Tibial nerve (tissue), 4 donors: ENCODE data around the gene OR2A7. TPM values are rescaled to one million over a fixed set of nuclear protein-coding genes. Genes with fewer than 3 reads are reported as not detected.
"Not testable (repeated sequence)": the region's sequence is repeated elsewhere in the genome, so short reads cannot be mapped to it uniquely, and the experiment has no call there.

Experiments used
- DNase-seq, 2 donors: peaks; one replicate each; pipeline ENCODE4 v3.0.0-alpha.2; 2019; ENCODE audit warnings: low spot score in 2 of 2
- H3K27ac ChIP-seq, 4 donors: fragments of 200-600 bp; sonication (generic) in 3 of 4; one replicate each; pipeline ENCODE4 v1.5.1; 2017 to 2019; ENCODE audit warnings: mild to moderate bottlenecking in 1 of 4
- H3K27me3 ChIP-seq, 2 donors: fragments of 200-600 bp; sonication (generic) in 1 of 2; one replicate each; pipeline versions ENCODE4 v1.5.1 to v1.6.0; 2017 to 2019
- H3K36me3 ChIP-seq, 3 donors: fragments of 200-600 bp; sonication (generic); one replicate each; pipeline ENCODE4 v1.5.1; 2018 to 2019
- H3K4me1 ChIP-seq, 4 donors: fragments of 200-600 bp; sonication (generic) in 3 of 4; one replicate each; pipeline ENCODE4 v1.5.1; 2017 to 2019
- H3K4me3 ChIP-seq, 4 donors: fragments of 200-600 bp; sonication (generic) in 3 of 4; one replicate each; pipeline ENCODE4 v1.5.1; 2017 to 2019; ENCODE audit warnings: mild to moderate bottlenecking in 1 of 4, moderate library complexity in 1 of 4
- H3K9me3 ChIP-seq, 4 donors: fragments of 200-600 bp; sonication (generic) in 3 of 4; one replicate each; pipeline ENCODE4 v1.5.1; 2017 to 2019
- EP300 ChIP-seq, 2 donors: sonication (generic); formaldehyde crosslinking; IDR thresholded peaks; one replicate each; pipeline ENCODE4 v1.6.1; 2017; ENCODE audit warnings: antibody characterized with exemption in 2 of 2, mild to moderate bottlenecking in 1 of 2
- POLR2A ChIP-seq, 2 donors: fragments of 450-650 bp; IDR thresholded peaks; one replicate each; pipeline ENCODE4 v1.6.1; 2017; ENCODE audit warnings: antibody characterized with exemption in 2 of 2, mild to moderate bottlenecking in 2 of 2, moderate library complexity in 2 of 2
- WGBS, 2 donors: methylation state at CpG; one replicate each; pipeline ENCODE4 v1.1.5; 2018; 5-methylcytosine and 5-hydroxymethylcytosine counted together
- total RNA-seq, 4 donors: library from RNA; depleted of rRNA; stranded (reverse); fragments of >200 nt; gene quantifications; one replicate each; pipeline ENCODE4 v1.1.0, GENCODE V29; 2016
- TF ChIP-seq, protein P1 (sequence below), 5 experiments: fragments of 200-600 bp in 3 of 5; fragments of 450-650 bp in 2 of 5; sonication (generic) in 3 of 5; IDR thresholded peaks; one replicate each; pipeline ENCODE4 v1.5.1; 2016 to 2019; ENCODE audit warnings: antibody characterized with exemption in 5 of 5, mild to moderate bottlenecking in 3 of 5, moderate library complexity in 2 of 5

Gene OR2A7
- total RNA-seq, 4 donors from 2014 or later = 1.1 to 3.8 (median 2.2) TPM

GRCh38 chr7:144282490-144282889 lies 17.9 kb upstream of the OR2A7 start:
- peak in 1 of 2 donors; percentile 6 for DNase-seq
- H3K36me3 ChIP-seq, H3K27me3 ChIP-seq, H3K9me3 ChIP-seq, H3K4me1 ChIP-seq, H3K27ac ChIP-seq, H3K4me3 ChIP-seq: not testable (repeated sequence)
- 84% methylated on average over 2 to 4 of the region's 4 CpGs for WGBS, 2 donors

GRCh38 chr7:144281981-144282380 lies 17.4 kb upstream of the OR2A7 start:
- not testable (repeated sequence) for H3K27ac ChIP-seq, H3K4me1 ChIP-seq, H3K9me3 ChIP-seq, H3K4me3 ChIP-seq, DNase-seq, H3K36me3 ChIP-seq, H3K27me3 ChIP-seq
- WGBS, 2 donors = no CpG with 5 or more reads among the region's 8 CpGs

- DNase-seq, H3K4me1 ChIP-seq, H3K27me3 ChIP-seq, H3K27ac ChIP-seq, H3K4me3 ChIP-seq, H3K36me3 ChIP-seq, H3K9me3 ChIP-seq: not testable (repeated sequence)
- WGBS, 2 donors = 95 to 97% methylated on average over 3 of the region's 6 CpGs
Observed at GRCh38 chr7:144280010-144280409, 15.4 kb upstream of the OR2A7 start.

- not testable (repeated sequence) for H3K27me3 ChIP-seq, DNase-seq, H3K4me1 ChIP-seq, H3K9me3 ChIP-seq, H3K4me3 ChIP-seq, H3K27ac ChIP-seq, H3K36me3 ChIP-seq
- 91 to 100% methylated on average over 4 to 6 of the region's 6 CpGs for WGBS, 2 donors
Observed at GRCh38 chr7:144275281-144275680, 10.7 kb upstream of the OR2A7 start.

DNA sequence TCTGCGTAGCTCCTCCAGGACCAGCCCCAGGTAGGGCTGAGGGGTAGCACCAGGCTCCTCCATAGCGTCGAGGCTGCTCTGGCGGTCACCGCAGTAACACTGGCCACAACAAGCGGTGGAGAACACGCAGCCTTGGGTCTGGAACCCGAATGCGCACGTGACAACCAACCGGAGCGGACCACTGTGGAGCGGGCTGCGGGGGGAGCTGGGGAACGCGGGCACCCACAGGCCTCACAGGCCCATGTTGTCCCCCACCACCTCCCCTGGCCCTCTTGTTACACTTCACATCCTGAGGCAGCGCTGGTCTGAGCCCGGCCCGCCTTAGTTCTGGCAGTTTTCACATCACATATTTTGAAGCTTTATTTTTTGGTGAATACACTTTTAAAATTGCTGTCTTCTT lies 4.6 kb upstream of the OR2A7 start, which contains the start of gene CTAGE8:
Gene CTAGE8 (minus strand): TSS at position 101 of the 400 bp plus-strand sequence. CDS start 38 bp downstream, at position 63.
- not testable (repeated sequence) for H3K27me3 ChIP-seq, H3K27ac ChIP-seq, H3K36me3 ChIP-seq, H3K9me3 ChIP-seq, DNase-seq, H3K4me3 ChIP-seq, H3K4me1 ChIP-seq
- WGBS, 2 donors = 87 to 97% methylated on average over 3 of the region's 19 CpGs

- not testable (repeated sequence) for H3K9me3 ChIP-seq, H3K4me3 ChIP-seq, H3K36me3 ChIP-seq, H3K4me1 ChIP-seq, DNase-seq, H3K27me3 ChIP-seq, H3K27ac ChIP-seq
- no CpG with 5 or more reads among the region's 2 CpGs for WGBS, 2 donors
Observed at GRCh38 chr7:144262128-144262527, 2.5 kb downstream of the OR2A7 start.

GRCh38 chr7:144259067-144259466 lies 5.5 kb downstream of the OR2A7 start:
- not testable (repeated sequence) for H3K9me3 ChIP-seq, H3K4me1 ChIP-seq, H3K36me3 ChIP-seq, H3K4me3 ChIP-seq, H3K27me3 ChIP-seq, H3K27ac ChIP-seq, DNase-seq
- WGBS, 2 donors = no CpG with 5 or more reads among the region's 14 CpGs

GRCh38 chr7:144256112-144256511 lies 8.5 kb downstream of the OR2A7 start:
- Histone ChIP-seq H3K4me3 (no peak overlapping the region), H3K27ac (no peak overlapping the region), H3K4me1 (no peaks in the 10 kb centered on the region), H3K27me3 (no peaks in the 10 kb centered on the region), H3K36me3 (no peaks in the 10 kb centered on the region), H3K9me3 (no peaks in the 10 kb centered on the region)
- TF ChIP-seq, protein P1, sequence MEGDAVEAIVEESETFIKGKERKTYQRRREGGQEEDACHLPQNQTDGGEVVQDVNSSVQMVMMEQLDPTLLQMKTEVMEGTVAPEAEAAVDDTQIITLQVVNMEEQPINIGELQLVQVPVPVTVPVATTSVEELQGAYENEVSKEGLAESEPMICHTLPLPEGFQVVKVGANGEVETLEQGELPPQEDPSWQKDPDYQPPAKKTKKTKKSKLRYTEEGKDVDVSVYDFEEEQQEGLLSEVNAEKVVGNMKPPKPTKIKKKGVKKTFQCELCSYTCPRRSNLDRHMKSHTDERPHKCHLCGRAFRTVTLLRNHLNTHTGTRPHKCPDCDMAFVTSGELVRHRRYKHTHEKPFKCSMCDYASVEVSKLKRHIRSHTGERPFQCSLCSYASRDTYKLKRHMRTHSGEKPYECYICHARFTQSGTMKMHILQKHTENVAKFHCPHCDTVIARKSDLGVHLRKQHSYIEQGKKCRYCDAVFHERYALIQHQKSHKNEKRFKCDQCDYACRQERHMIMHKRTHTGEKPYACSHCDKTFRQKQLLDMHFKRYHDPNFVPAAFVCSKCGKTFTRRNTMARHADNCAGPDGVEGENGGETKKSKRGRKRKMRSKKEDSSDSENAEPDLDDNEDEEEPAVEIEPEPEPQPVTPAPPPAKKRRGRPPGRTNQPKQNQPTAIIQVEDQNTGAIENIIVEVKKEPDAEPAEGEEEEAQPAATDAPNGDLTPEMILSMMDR (IDR thresholded peaks at IDR 0.05) = no peak
- DNase-seq = no peak
- WGBS, 2 donors = 80 to 83% methylated on average over 3 of the region's 3 CpGs

DNA sequence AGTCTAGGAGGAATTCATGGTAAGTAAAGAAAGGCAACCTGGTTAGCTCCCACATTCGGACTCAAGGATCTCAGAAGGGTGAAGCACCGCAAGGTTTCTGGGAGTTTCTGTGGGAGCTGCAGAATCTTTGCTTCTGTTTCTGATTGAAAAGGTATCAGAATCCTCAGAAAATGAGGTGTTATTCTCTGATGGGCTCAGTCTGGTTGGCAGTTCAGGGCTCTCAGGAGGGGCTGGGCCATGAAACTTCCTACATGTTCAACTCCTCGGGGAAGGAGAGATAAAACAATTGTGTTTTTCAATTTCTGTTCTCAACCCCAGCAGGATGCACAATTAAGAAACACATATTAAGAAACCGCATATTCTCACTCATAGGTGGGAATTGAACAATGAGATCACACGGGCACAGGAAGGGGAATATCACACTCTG lies 9.1 kb downstream of the OR2A7 start:
- 71 to 74% methylated on average over 5 of the region's 5 CpGs for WGBS, 2 donors
- Histone ChIP-seq H3K27ac (no peak overlapping the region), H3K4me3 (no peak overlapping the region), H3K36me3 (no peaks in the 10 kb centered on the region), H3K4me1 (no peaks in the 10 kb centered on the region), H3K9me3 (no peaks in the 10 kb centered on the region), H3K27me3 (no peaks in the 10 kb centered on the region)
- no peak for DNase-seq
- TF ChIP-seq POLR2A (IDR thresholded peaks at IDR 0.05) = no peak
- no peak for TF ChIP-seq EP300 (IDR thresholded peaks at IDR 0.05)
- TF ChIP-seq, protein P1 (IDR thresholded peaks at IDR 0.05) = no peak

DNA sequence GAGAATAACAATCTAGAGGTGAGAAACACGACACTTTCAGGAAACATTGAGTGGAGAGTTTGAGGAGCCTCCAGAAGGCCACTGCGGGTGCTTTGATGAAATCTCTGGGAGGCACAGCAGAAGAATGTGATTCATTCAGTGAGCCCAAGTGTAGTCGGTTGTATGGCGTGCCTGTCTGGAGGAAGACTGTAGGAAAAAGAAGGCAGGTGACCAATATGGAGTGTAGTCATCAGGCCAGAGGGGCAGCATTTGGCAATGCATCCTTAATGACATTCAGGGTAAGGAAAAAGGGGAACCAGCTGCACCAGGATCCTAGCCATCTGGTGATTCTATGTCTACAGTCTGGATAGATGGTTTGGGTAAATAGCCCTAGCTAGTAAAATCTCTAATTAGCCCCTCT lies 12.3 kb downstream of the OR2A7 start:
- WGBS, 2 donors = no CpG with 5 or more reads among the region's 4 CpGs
- not testable (repeated sequence) for H3K9me3 ChIP-seq, H3K27ac ChIP-seq, H3K4me3 ChIP-seq, H3K27me3 ChIP-seq, H3K4me1 ChIP-seq, DNase-seq, H3K36me3 ChIP-seq

DNA sequence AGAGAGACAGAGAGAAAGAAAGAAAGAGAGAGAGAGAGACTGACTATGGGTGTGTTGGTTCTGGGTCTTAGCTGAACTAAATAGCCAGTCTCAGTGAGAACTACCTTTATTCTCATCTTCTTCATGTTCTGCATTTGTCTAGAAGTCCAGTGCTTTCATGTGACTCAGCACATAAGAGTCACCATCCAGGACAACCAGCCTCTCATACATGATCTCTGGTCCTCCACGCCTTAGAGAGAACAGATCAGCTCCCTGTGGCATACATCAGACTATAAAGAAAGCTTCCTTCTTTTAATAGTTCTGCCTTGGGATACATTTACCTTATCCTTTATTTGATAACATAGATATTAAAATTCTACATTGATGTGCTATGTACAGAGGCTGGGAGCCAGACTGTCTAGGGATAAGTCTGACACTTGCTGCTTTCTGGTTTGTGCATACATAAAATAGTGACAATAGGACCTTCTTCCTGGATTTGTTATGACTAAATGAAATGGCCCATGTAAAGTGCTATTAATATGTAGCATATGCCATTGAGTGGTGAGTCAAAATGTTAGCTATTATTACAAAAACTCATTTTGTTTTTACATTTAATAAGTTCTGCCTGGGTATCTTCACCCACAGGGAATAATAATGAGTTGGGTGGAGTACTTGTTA lies 16.8 kb downstream of the OR2A7 start:
- H3K4me3 ChIP-seq, H3K36me3 ChIP-seq, H3K27me3 ChIP-seq, H3K27ac ChIP-seq, H3K4me1 ChIP-seq, H3K9me3 ChIP-seq, DNase-seq: not testable (repeated sequence)
- no CpG with 5 or more reads among the region's 1 CpG for WGBS, 2 donors

GRCh38 chr7:144246967-144247366 lies 17.6 kb downstream of the OR2A7 start:
- WGBS, 2 donors = no CpG with 5 or more reads among the region's 5 CpGs

More at GRCh38 chr7:144246967-144247366, 17.6 kb downstream of the OR2A7 start:
- not testable (repeated sequence) for H3K27me3 ChIP-seq, H3K36me3 ChIP-seq, DNase-seq, H3K9me3 ChIP-seq, H3K4me1 ChIP-seq, H3K27ac ChIP-seq, H3K4me3 ChIP-seq
